ENCODE data around the gene CALU.

DNA sequence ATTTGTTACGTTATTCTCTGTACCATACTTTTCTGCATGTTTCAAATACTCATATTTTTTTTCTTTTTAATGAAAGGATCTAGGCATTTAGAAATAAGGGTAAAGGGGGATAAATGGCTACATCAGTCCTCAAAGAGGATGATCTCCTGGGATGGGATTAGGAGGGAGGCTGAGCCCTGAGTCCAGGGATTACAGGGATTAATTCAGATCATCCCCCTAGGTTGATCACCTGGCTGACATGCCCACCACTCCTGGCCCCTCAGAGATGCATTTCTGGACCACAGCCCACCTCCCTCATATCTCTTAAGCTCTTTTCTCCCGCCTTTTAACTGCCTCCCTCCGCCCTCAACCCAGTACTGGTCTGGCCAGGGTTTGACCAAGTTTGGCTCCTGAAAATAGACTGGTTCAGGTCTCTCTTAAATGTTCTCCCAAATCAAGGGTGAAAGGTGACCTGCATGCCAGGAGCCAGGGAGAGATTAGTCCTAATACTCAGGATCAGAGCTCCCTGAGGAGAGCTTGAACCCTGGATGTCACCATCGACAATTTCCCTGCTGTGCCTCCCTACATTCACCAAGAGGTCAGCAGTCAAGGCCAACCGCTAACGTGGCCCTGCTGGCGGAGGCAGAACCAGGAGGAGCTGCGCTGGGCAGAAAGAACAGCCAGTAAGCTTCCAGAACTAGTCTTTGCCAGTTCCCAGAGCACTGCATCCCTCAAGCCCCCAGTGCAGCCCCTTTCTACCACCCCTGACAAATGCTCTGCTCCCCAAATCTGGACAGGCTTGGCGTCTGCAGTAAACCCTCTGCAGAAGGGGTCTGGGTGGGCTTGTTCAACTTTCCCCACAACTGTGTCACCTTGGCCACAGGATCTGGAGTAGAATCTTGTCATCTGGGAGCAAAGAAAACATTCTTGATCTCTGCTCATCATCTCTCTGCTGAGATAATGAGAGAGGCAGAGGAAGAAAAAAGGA is 49.6 kb downstream of the CALU start:
- TF ChIP-seq POLR2A (IDR thresholded peaks at IDR 0.05; ENCODE audit: low read length) = no peak
- no peak for TF ChIP-seq GATA1 (IDR thresholded peaks at IDR 0.05; ENCODE audit: low read depth, low read length)

All from erythroblast (primary cell).